K562 (cell line): ENCODE measurements around the gene CUX1. TPM values are rescaled to one million over a fixed set of nuclear protein-coding genes. Genes with fewer than 3 reads are reported as not detected.
A peak's percentile ranks its signal among the peaks of the same experiment; 100 is the strongest.

Experiments used
- ATAC-seq: fragments of 200-7000 bp; cut with Tn5 transposase; 3 replicates; pipeline ENCODE4 v1.9.1; 2020; ENCODE audit warnings: moderate library complexity
- BruUV-seq: library from RNA; stranded (reverse); fragments of 400-500 nt; replicated peaks from 2 replicates; lab custom pipeline; 2021; lab: Mats Ljungman, UMichigan
- CTCF ChIA-PET: fragments of 300-600 bp; formaldehyde crosslinking; extraction: SDS; loops from one replicate; lab custom pipeline; 2021; ENCODE audit warnings: low intra/inter-chr PET ratio; lab: Yijun Ruan, JAX
- POLR2A ChIA-PET: fragments of 300-600, 350-650 bp; sonication (Branson Sonifier 250); formaldehyde crosslinking; extraction: SDS; loops from one replicate; lab custom pipeline; 2021; ENCODE audit warnings: antibody characterized with exemption, inconsistent platforms; lab: Yijun Ruan, JAX
- DNase-seq, 4 experiments: peaks; one replicate each; pipeline versions ENCODE4 v3.0.0 to v3.0.0-alpha.2; 2011 to 2018; ENCODE audit warnings: low spot score in 3 of 4, mixed read lengths in 3 of 4; ENCODE audit errors: extremely low read depth in 1 of 4
- FAIRE-seq: peaks from 2 replicates; lab custom pipeline; 2011; peaks lifted over from hg19 to GRCh38; lab: Jason Lieb, UNC
- H2AFZ ChIP-seq: 2 replicates; pipeline ENCODE4 v1.6.0; 2011; ENCODE audit warnings: low read depth, low read length, control low read depth, inconsistent platforms
- H3K27ac ChIP-seq: fragments of 200-600 bp; 3 replicates; pipeline ENCODE4 v1.8.0; 2011; ENCODE audit warnings: low read depth, mild to moderate bottlenecking, control low read depth, inconsistent platforms, low read length, moderate library complexity, mixed read lengths; ENCODE audit errors: extremely low read depth
- H3K27me3 ChIP-seq, 2 experiments: fragments of 300-600 bp in 1 of 2; 2 replicates in 1 of 2; 3 replicates in 1 of 2; pipeline versions ENCODE4 v1.6.0 to v1.8.0; 2011; ENCODE audit warnings: inconsistent platforms in 2 of 2, low read length in 2 of 2, mild to moderate bottlenecking in 1 of 2, mixed read lengths in 1 of 2, moderate library complexity in 1 of 2; ENCODE audit not compliant: control insufficient read depth in 2 of 2, insufficient read depth in 2 of 2
- H3K36me3 ChIP-seq: fragments of 300-600 bp; 3 replicates; pipeline ENCODE4 v1.8.0; 2011; ENCODE audit warnings: mild to moderate bottlenecking, low read length, inconsistent platforms; ENCODE audit not compliant: control insufficient read depth, insufficient read depth
- H3K4me1 ChIP-seq, 2 experiments: fragments of 200-600 bp in 1 of 2; replicated peaks in 1 of 2; 2 replicates in 1 of 2; 3 replicates in 1 of 2; pipeline versions ENCODE4 v1.5.1 to v1.8.0; 2011; ENCODE audit warnings: inconsistent platforms in 2 of 2, low read length in 2 of 2, mild to moderate bottlenecking in 1 of 2, mixed read lengths in 1 of 2, moderate library complexity in 1 of 2; ENCODE audit not compliant: control insufficient read depth in 2 of 2, insufficient read depth in 2 of 2
- H3K4me2 ChIP-seq: 2 replicates; pipeline ENCODE4 v1.6.1; 2011; ENCODE audit warnings: low read length, control low read depth, inconsistent platforms, mixed read lengths; ENCODE audit not compliant: insufficient read depth
- H3K4me3 ChIP-seq: fragments of 200-600 bp; sonication (generic), shearing (Covaris generic); 2 replicates; pipeline ENCODE4 v1.5.1; 2016; ENCODE audit warnings: control low read depth, inconsistent platforms
- H3K79me2 ChIP-seq: fragments of 200-600 bp; 3 replicates; pipeline ENCODE4 v1.8.0; 2011; ENCODE audit warnings: low read length, inconsistent platforms; ENCODE audit not compliant: control insufficient read depth, insufficient read depth
- H3K9ac ChIP-seq, 2 experiments: 2 replicates each; pipeline versions ENCODE4 v1.6.0 to v1.6.1; 2011; ENCODE audit warnings: low read depth in 2 of 2, low read length in 2 of 2, control low read depth in 1 of 2, inconsistent platforms in 1 of 2, mild to moderate bottlenecking in 1 of 2, mixed read lengths in 1 of 2; ENCODE audit not compliant: insufficient read depth in 1 of 2
- H3K9me1 ChIP-seq: one replicate; pipeline ENCODE4 v1.6.0; 2011; ENCODE audit warnings: inconsistent platforms, mild to moderate bottlenecking, low read length, moderate library complexity; ENCODE audit not compliant: control insufficient read depth, insufficient read depth
- H3K9me3 ChIP-seq: replicated peaks from 2 replicates; pipeline ENCODE4 v1.5.1; 2011; ENCODE audit warnings: low read depth, low read length, inconsistent platforms; ENCODE audit not compliant: control insufficient read depth, insufficient read depth
- H4K20me1 ChIP-seq: replicated peaks from 2 replicates; pipeline ENCODE4 v1.6.1; 2011; ENCODE audit warnings: low read length, inconsistent platforms, mixed read lengths; ENCODE audit not compliant: control insufficient read depth, insufficient read depth
- BHLHE40 ChIP-seq: IDR thresholded peaks from 2 replicates; pipeline ENCODE4 v1.6.1; 2011; ENCODE audit warnings: low read length, improper control_type of control experiment
- DDX20 ChIP-seq: fragments of 450-650 bp; IDR thresholded peaks from 2 replicates; pipeline ENCODE4 v1.6.1; 2016; ENCODE audit warnings: missing genetic modification characterization, low read depth, mild to moderate bottlenecking, missing compliant biosample characterization, moderate library complexity
- GATAD2B ChIP-seq: fragments of 450-650 bp; IDR thresholded peaks from 2 replicates; pipeline ENCODE4 v1.6.1; 2017; ENCODE audit warnings: mild to moderate bottlenecking, borderline replicate concordance
- HOXB6 ChIP-seq: fragments of 250-450 bp; sonication (Bioruptor Pico); IDR thresholded peaks from 2 replicates; pipeline ENCODE4 v1.5.1; 2022; ENCODE audit warnings: mild to moderate bottlenecking, borderline replicate concordance
- JUNB ChIP-seq: fragments of 450-650 bp; formaldehyde crosslinking; conservative IDR thresholded peaks from 2 replicates; pipeline ENCODE4 v1.4.0; 2020; ENCODE audit warnings: mild to moderate bottlenecking
- KAT7 ChIP-seq: sonication (generic); formaldehyde crosslinking; IDR thresholded peaks from 2 replicates; pipeline ENCODE4 v1.8.0; 2022; ENCODE audit warnings: missing genetic modification reagents, mild to moderate bottlenecking, borderline replicate concordance
- POU5F1 ChIP-seq: fragments of 150-350 bp; IDR thresholded peaks from 2 replicates; pipeline ENCODE4 v1.6.1; 2014; ENCODE audit warnings: borderline replicate concordance, low read length, low read depth, mild to moderate bottlenecking; ENCODE audit not compliant: partially characterized antibody
- ZFP30 ChIP-seq: fragments of 250-450 bp; sonication (Bioruptor Pico); IDR thresholded peaks from 2 replicates; pipeline ENCODE4 v1.8.0; 2022; ENCODE audit warnings: moderate library complexity, mild to moderate bottlenecking, inconsistent platforms, borderline replicate concordance
- ZNF668 ChIP-seq: fragments of 250-450 bp; sonication (Bioruptor Pico); IDR thresholded peaks from 2 replicates; pipeline ENCODE4 v1.8.0; 2022; ENCODE audit warnings: mild to moderate bottlenecking, inconsistent platforms
- WGBS: fragments of 100-300 bp; shearing (Covaris generic); methylation state at CpG from one replicate; pipeline ENCODE4 v1.1.6; 2016; ENCODE audit warnings: low coverage, mixed read lengths; ENCODE audit not compliant: insufficient coverage; ENCODE audit errors: missing lambda C conversion rate; 5-methylcytosine and 5-hydroxymethylcytosine counted together
- in situ Hi-C: fragments of 300-500 bp; cut with MboI; formaldehyde crosslinking; loops from 4 replicates; pipeline ENCODE4 v1.15.0; 2018; ENCODE audit warnings: inconsistent platforms, mixed read lengths
- intact Hi-C: fragments of 100-400 bp; cut with micrococcal nuclease; formaldehyde crosslinking; loops from 2 replicates; pipeline ENCODE4 v1.14.2; 2022
- polyA plus RNA-seq, 8 experiments: library from polyadenylated mRNA; depleted of rRNA in 4 of 8; stranded (reverse) in 5 of 8; unstranded in 3 of 8; fragments of >200 nt; fragmentation: Nextera tagmentation in 2 of 8; fragmentation: Illumina TruSeq in 1 of 8; extraction: Ambion mirVana in 2 of 8; extraction: Trizol in 1 of 8; gene quantifications; 2 replicates each; pipeline versions ENCODE4 v1.2.1 to v1.2.3, GENCODE V29; 2011 to 2014; ENCODE audit warnings: inconsistent platforms in 1 of 8, missing spikeins in 1 of 8
- total RNA-seq, 7 experiments: library from RNA; depleted of rRNA in 6 of 7; stranded (reverse); fragments of >200 nt in 6 of 7; fragmentation: Illumina TruSeq in 2 of 7; extraction: Trizol in 2 of 7; gene quantifications; 2 replicates each; pipeline versions ENCODE4 v1.2.1 to v1.2.3, GENCODE V29; 2011 to 2021; ENCODE audit warnings: low replicate concordance in 1 of 7

The CUX1 gene
- total and polyA plus RNA-seq, 9 of the 15 experiments (the other 6 are each of a cell fraction or from before 2014, with no cell fraction given), result 3.6 to 55.3 (median 25.2) TPM

DNA sequence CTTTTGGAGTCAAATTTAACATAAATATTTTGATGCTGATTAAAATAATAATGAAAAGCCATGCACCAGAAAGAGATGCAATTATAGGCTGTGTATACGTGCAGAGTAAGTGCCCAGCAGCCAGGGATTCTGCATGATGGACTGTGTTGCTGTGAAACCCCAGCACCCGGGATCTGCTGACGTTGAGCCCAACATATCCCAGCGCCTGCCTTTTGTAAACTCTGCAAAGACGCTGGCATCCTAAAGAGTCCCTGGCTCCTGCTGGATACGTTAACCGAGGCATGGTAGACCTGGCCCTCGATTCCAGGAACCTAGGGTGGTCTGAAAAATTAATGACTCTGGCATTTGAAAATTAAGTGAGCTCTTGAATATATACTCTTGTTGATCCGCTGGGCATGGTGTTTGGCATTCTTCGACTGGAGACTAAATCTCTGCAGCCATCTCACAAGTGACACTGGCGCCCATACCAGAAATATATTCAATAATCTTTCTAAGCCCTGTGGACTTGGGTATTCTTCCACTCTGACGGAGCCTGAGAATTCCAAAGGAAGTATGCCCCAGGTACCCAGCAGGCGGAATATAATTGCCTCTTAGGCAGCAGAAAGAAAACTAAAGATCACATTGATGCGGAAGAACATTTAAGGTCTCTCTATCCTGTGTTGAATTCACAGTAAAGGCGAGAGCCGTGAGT, 278.0 kb downstream of the CUX1 start:
- Histone ChIP-seq H3K27me3 (no peaks in the 10 kb centered on the region), H3K36me3 (peaks cover 16% of the 10 kb centered on the region; the same call in 2 of the 3 replicates), H3K4me3 (no peak overlapping the region), H3K9ac (no peak overlapping the region), H3K79me2 (no peaks in the 10 kb centered on the region), H3K27ac (no peak overlapping the region), H3K4me1 (peaks cover 0 to 3% of the 10 kb centered on the region in 2 experiments; a peak in 1 of 5 replicates), H3K4me2 (no peak overlapping the region), H4K20me1 (0 out of 2 replicates have a peak, but pooled peaks cover 4% of the 10 kb centered on the region), H3K9me1 (no peaks in the 10 kb centered on the region), H3K9me3 (no peaks in the 10 kb centered on the region), H2AFZ (no peak overlapping the region)
- no TSS peak for BruUV-seq
- 91% methylated on average over 16 of the region's 16 CpGs for WGBS
- no peak for TF ChIP-seq DDX20 (tag)
- TF ChIP-seq BHLHE40, result no peak
- no peak for FAIRE-seq
- CTCF ChIA-PET, result no interaction called here
- POLR2A ChIA-PET, result interaction anchor here (0.6 kb wide), 1 partner anchor 18 kb away, joined by 3 read pairs; no protein-coding TSS in a partner anchor
- in situ Hi-C loops, result no loop called here
- intact Hi-C loops, result no loop called here
- no peak for DNase-seq
- no peak for ATAC-seq

DNA sequence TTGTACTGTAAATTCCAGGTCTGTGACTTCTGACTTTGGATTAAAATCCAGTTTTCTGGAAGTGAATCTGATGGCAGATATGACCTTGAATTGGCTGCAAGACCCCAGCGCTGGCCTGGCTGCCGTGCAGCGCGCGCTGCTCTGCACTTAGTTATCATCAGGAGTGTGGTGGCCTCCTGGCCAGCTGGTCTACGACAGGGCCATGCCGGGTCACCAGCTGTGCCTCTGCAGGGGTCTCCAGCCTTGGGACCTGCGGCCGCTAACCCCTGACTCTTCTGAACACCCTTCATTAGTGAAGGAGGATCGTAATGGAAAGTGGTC, 278.5 kb downstream of the CUX1 start:
- Histone ChIP-seq H3K4me1 (peaks cover 0 to 3% of the 10 kb centered on the region in 2 experiments; a peak in 1 of 5 replicates), H3K27ac (no peak overlapping the region), H3K4me2 (no peak overlapping the region), H4K20me1 (0 out of 2 replicates have a peak, but pooled peaks cover 4% of the 10 kb centered on the region), H2AFZ (no peak overlapping the region), H3K9me3 (no peaks in the 10 kb centered on the region), H3K9me1 (no peaks in the 10 kb centered on the region), H3K27me3 (no peaks in the 10 kb centered on the region), H3K79me2 (no peaks in the 10 kb centered on the region), H3K9ac (peak overlapping the region in 1 of 2 experiments; percentile 50; a peak in 1 of 4 replicates), H3K36me3 (peaks cover 20% of the 10 kb centered on the region; the same call in 2 of the 3 replicates), H3K4me3 (no peak overlapping the region)
- ATAC-seq (no peak), FAIRE-seq (no peak), DNase-seq (no peak)
- intact Hi-C loops, result no loop called here
- in situ Hi-C loops, result no loop called here
- ChIA-PET CTCF (no interaction called here), POLR2A (no interaction called here)
- WGBS, result 88% methylated on average over 10 of the region's 10 CpGs
- no peak for TF ChIP-seq GATAD2B
- TF ChIP-seq ZFP30 (CRISPR knock-in tag), result no peak
- TF ChIP-seq JUNB (CRISPR knock-in tag), result no peak
- no peak for TF ChIP-seq KAT7 (CRISPR knock-in tag)
- TF ChIP-seq HOXB6, result no peak
- no peak for TF ChIP-seq ZNF668 (CRISPR knock-in tag)
- no peak for TF ChIP-seq POU5F1
- no TSS peak for BruUV-seq
